Cortex of kidney (tissue), 1 donor: ENCODE results near the gene FAM25G.

Experiments used
- DNase-seq: peaks from one replicate; lab custom pipeline; 2025; lab: John Stamatoyannopoulos, UW

Gene FAM25G

DNA sequence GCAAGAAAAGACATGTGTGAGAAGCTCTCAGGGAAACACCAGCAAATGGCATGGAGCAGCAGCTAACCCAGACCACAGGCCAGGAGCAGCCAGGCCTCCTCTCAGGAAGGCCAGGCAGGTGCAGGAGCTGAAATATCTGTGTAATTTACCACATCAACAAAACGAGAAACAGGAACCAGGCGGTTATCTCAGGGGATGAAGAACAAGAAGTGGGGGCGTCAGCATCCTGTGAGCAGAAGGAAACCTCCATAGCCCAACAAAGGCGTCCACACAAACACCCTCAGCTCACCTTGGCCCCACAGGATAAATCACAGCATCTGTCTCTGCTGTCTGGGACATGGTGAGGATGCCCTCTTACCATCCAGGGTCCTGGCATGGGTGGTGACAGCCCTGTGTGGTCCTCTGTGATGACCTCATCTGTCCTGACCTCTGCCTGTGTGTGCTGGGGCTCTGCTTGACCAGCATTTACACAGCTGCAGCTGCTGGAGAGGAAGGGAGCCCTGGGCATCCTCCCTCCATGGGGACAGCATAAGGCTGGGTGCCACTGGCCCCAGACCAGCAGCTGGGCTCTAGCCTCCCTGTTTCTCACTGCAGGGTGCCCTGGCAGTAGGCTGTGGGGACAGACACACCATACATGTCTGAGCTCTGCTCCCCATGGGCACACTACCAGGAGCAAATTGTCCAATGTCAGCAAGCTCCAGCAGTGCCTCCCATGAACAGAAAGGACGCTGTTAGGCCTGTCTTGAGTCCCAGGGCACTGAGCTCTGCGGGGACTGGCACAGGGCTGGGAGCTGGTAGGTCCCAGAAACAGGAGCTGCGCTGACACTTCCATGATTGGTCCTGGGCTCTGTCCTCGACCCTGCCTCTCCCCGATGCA lies 42.2 kb downstream of the FAM25G start:
- no peak for DNase-seq

DNA sequence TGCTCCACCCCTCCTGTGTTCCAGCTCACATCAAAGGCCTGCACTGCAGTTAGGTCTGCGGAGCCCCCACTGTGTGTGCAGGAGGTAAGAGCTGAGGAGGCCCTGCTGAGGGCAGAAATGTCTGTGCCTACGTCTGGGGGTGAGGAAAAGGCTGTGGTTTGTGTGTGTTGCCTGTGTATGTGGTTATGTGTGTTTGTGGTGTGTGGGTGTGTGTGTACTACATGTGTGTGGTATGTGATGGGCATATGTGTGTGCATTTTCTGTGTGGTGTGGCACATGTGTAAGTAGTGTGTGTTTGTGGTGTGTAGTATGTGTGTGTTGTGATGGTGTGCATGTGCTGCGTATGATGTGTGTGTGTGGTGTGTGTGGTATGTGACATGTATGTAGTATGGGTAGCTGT lies 43.8 kb downstream of the FAM25G start:
- DNase-seq, result no peak

DNA sequence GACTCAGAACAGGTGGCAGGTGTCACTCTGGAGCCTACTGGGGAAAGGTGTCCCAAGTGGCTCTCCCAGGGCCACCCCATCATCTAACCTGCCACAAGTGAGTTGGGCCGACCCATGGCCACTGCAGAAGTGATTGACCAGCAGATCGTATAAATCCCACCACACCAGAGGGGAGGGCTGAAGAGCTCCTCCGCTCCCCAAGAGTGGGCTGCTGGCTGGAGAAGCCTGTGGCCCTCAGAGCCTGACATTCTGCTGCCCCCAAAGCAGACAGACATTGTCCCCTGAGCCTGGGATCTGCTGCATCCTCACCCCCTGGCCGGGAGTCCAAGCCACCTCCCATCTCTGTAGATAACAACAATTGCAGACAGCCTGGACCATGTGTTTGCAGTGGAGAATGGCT lies 44.3 kb downstream of the FAM25G start:
- DNase-seq, result no peak

DNA sequence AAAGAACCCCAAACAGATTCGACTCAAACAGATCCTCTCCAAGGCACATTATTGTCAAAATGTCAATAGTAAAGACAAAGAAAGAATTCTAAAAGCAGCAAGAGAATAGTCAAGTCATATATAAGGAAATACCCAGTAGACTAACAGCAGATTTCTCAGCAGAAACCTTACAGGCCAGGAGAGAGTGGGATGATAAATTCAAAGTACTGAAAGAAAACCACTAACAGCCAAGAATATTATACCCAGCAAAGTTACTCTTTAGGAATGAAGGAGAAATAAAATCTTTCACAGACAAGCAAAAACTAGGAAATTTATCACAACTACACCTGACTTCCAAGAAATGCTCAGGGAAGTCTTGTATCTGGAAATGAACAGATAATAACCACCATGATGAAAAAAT lies 45.8 kb downstream of the FAM25G start:
- no peak for DNase-seq

DNA sequence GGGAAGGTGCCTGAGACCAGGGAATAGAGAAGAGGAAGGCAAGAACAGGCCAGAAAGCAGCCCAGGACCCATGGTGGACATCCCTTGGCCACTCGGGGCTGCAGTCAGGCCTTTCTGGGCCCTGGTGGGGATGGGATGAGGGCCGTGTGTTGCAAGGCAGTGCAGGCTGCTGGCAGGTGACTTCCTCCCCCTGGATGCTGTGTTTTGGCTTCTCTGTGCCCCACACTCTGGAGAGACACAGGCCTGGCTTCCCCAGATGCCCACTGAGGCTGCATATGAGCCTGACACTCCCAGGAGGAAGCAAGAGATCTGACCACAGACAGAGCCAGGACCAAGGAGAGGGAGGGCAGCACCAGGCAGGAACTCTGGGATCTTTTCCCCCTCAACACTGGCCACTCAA lies 47.5 kb downstream of the FAM25G start:
- no peak for DNase-seq

DNA sequence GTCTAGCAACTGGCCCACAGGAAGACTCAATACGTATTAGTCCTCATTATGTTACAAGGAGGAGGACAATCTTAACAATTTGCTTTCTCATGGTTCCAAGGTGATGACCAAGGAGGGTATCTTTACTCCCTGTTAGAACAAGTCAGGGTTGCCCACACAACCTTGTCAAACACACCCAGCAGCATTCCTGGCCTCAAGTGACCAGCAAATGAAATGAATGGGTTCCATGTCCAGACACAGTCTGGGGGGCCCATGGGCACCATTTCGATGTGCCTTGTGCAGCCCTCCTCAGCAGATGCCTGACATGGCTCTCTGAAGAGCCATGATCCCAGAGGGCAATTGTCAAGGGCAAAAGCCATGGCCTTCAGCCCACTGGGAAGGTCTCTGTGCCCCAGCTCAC lies 48.4 kb downstream of the FAM25G start:
- DNase-seq, result no peak

DNA sequence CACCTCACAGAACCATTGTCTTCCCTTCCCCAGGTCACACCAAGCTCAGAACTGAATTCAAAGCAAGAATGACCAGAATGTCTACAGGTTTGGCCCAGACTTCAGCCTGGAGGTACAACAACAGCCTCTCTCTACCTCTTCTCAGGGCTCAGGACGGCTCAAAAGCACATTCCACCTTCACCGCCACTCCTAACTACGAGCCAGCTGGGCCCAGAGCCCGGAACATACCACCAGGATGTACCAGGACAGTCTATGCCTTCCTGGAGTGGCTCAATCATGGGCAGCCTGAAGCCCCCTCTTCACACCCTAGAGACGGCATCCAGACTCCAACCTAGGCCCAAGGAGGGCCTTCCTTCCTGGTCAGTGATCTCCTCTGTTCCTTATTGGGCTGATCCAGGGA lies 49.1 kb downstream of the FAM25G start:
- DNase-seq, result no peak

DNA sequence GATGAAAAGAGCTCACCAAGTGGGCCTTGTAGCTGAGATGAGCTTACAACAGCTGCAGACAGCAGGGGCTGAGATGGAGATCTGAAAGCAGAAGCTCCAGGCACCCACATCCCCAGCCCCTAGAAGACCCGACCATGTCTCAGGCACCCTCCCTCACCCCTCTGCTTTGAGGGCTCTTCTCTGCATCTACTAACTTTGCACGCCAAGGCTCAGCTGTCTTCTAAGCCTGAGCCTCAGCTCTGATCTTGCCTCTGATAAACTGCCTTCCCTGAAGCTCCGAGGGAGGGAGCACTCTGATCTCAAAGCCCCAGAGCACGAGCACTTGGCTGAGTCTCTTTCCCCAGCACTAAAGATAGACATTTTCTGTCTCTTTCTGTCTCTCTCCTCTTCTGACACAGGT lies 49.6 kb downstream of the FAM25G start:
- DNase-seq, result no peak

DNA sequence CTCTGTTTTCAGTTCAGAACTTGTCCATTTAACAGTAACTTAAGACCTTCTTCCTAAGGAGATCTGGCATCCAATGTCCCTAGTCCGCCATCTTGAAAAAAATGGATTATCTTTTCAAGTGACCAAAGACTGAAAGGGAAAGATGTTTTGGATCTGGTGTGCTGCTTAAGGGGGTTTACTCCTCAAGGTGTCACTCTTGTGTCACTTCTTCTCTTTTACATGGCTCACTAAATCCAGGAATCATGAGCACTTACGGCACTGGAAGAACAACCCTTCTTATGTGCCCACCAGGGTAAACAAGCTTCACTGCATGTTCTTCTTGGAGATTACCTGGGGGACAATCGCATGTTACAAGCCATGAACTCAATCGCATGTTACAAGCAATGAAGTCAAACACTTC lies 51.3 kb downstream of the FAM25G start:
- DNase-seq, result no peak

DNA sequence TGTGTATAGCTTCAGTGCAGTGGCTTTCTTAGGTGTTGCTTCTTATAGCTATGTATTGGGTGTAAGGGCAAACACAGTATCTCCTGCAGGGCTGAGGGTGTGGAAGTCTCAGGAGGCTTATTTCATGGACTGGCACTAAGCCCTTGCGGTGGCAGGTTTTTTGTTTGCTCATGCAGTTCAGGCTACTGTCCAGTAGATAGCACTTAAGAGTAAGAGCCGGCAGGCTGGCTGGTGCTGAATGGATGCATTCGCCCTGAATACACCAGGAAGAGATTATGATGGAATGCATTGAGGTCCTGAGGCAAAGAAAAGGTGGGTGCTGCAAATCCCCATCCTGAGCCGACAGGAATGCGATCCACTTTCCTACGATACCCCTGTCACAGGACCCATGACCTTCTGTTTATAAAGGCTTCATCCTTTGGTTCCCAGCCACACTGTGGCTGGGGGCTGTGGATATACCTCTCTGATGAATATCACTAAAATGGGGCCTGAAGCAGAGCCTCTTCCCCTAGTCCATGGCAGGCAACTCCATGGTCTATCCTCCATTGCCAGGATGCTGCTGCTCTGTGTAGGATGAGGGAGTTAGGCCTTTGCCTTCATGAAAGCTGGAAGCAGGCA lies 52.5 kb downstream of the FAM25G start:
- DNase-seq, result no peak
